Mucosa of rectum (tissue), 2 donors: ENCODE data around the gene CDC23.
"Not testable (repeated sequence)": the region's sequence is repeated elsewhere in the genome, so short reads cannot be mapped to it uniquely, and the experiment has no call there.

ENCODE experiments used
- H3K27ac ChIP-seq, 2 donors: one replicate each; pipeline ENCODE4 v1.7.0; 2013; ENCODE audit warnings: inconsistent platforms in 2 of 2, low read depth in 2 of 2, low read length in 2 of 2
- H3K27me3 ChIP-seq, 2 donors: one replicate each; pipeline ENCODE4 v1.7.0; 2013; ENCODE audit warnings: low read length in 2 of 2; ENCODE audit not compliant: control insufficient read depth in 2 of 2, insufficient read depth in 2 of 2
- H3K36me3 ChIP-seq, 2 donors: one replicate each; pipeline ENCODE4 v1.7.0; 2013; ENCODE audit warnings: low read length in 2 of 2; ENCODE audit not compliant: control insufficient read depth in 2 of 2, insufficient read depth in 2 of 2
- H3K4me1 ChIP-seq, 2 donors: one replicate each; pipeline ENCODE4 v1.7.0; 2013; ENCODE audit warnings: low read length in 2 of 2, mild to moderate bottlenecking in 1 of 2; ENCODE audit not compliant: control insufficient read depth in 2 of 2, insufficient read depth in 2 of 2
- H3K4me3 ChIP-seq, 2 donors: one replicate each; pipeline ENCODE4 v1.7.0; 2013; ENCODE audit warnings: low read length in 2 of 2
- H3K9ac ChIP-seq, 2 donors: one replicate each; pipeline ENCODE4 v1.7.0; 2013; ENCODE audit warnings: low read length in 2 of 2, low read depth in 1 of 2, mild to moderate bottlenecking in 1 of 2
- H3K9me3 ChIP-seq, 2 donors: one replicate each; pipeline ENCODE4 v1.7.0; 2013; ENCODE audit warnings: low read length in 2 of 2; ENCODE audit not compliant: control insufficient read depth in 2 of 2
- donor health status: healthy.
- donor health status: Normal muscosa, but diverticular disease.

CDC23 gene

DNA sequence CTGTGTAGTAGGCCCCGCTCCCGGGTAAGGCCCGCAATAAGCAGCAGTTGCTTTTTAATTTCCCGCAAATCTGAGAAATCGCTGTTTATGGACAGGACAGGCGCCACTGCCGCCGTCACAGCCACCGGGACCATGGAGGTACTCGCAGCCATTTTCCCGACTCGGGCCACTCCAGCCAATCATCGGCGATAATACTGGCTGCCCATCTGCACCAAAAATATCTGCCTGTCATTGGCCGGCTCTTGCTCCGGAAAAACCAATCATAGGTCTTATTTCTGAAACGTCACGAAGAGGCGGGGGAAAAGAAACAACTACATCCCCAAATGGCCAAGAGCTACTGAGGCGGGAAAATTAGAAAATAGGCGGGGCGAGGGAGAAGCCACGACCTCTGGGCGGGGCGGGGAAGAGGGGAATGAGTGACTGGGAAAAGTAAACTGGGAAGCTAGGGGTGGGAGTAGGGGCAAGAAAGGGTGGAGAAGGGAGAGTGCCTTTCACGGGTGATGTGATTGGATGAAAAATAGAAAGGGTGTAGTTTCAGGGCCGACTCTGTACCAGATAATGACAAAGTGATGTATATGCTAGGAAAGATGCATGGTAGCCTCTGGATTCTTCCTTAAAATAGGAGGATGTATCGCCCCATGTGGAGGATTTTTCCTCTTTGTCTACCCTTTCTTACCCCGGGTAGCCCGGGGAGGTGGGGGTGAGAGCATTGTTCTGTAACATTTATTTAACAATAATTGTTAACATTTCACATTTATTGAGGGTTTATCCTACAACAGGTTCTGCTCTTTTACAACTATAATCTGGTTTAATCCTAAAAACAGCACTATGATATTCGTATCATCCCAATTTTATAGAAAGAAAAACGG is at the start of gene CDC23:
Gene CDC23, minus strand, starts transcription at position 163 of the 869 bp plus-strand sequence. Its CDS starts 11 bp downstream, at position 152.
- Histone ChIP-seq H3K4me3 (peak within 1 kb of the TSS; percentile 80 to 99), H3K9ac (peak within 1 kb of the TSS; percentile 88 to 93), H3K27ac (peak within 1 kb of the TSS; percentile 43 to 81), H3K4me1 (peaks cover 7 to 9% of the 10 kb centered on the region in 2 donors), H3K27me3 (no peaks in the 10 kb centered on the region), H3K9me3 (no peaks in the 10 kb centered on the region), H3K36me3 (peaks cover 2 to 3% of the 10 kb centered on the region in 2 donors)

DNA sequence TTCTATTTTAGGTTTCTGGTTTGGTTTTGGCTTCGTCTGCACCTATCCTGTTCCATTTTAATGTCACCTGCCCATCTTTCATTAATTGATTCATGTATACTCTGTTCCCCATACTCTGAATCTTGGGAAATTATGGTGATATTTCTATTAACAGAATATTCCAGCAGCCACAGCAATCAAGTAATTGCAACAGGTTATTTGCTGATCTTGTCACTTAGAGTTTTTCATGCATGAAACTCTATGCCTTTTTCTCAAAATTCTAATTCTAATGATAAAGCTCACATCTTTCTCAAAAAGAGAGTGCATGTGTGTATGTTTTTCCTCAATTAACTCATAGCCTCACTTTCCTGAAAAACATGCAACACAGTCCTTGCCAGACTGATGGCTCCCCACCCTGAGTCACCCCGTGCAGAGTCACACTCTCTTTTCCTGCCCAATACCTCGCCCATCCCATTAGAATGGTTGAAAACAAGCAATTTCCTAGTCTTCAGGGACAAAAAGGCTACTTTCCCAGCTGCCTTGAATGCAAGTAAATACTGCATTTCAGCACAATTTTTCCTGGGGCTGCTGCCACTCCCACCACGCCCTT is 45.7 kb upstream of the CDC23 start:
- peaks cover 0 to 2% of the 10 kb centered on the region in 2 donors for H3K27me3 ChIP-seq
- H3K9me3 ChIP-seq, result no peaks in the 10 kb centered on the region
- no peak overlapping the region for H3K27ac ChIP-seq
- H3K4me1 ChIP-seq, result no peaks in the 10 kb centered on the region
- H3K36me3 ChIP-seq, result no peaks in the 10 kb centered on the region
- no peak overlapping the region for H3K9ac ChIP-seq
- H3K4me3 ChIP-seq, result no peak overlapping the region

DNA sequence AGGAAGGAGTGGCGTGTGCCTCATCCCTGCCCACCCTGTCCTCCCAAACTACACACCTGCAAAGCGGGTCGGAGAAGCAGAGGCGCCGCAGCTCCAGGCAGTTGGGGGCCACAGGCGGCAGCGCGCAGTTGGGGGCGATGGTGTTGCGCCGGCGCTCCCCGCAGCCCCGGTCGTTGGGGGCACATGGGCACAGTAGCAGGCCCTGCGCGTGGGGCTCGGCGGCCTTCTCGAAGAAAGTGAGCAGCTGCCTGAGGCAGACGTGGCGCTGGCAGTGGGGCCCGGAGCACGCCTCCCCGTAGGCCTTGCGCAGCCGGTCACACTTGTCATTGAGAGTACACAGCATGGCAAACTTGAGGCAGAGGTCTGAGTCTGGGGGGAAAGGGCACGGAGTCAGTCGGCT is 44.5 kb upstream of the CDC23 start:
- H3K27me3 ChIP-seq, result peaks cover 0 to 2% of the 10 kb centered on the region in 2 donors
- no peaks in the 10 kb centered on the region for H3K9me3 ChIP-seq
- no peaks in the 10 kb centered on the region for H3K36me3 ChIP-seq
- no peak overlapping the region for H3K27ac ChIP-seq
- H3K4me1 ChIP-seq, result no peaks in the 10 kb centered on the region
- H3K4me3 ChIP-seq, result no peak overlapping the region
- H3K9ac ChIP-seq, result no peak overlapping the region

- Histone ChIP-seq H3K4me1 (no peaks in the 10 kb centered on the region), H3K36me3 (no peaks in the 10 kb centered on the region), H3K4me3 (no peak overlapping the region), H3K9me3 (no peaks in the 10 kb centered on the region), H3K27ac (no peak overlapping the region), H3K27me3 (no peaks in the 10 kb centered on the region), H3K9ac (no peak overlapping the region)
Observed at GRCh38 chr5:138252944-138253343, 39.8 kb upstream of the CDC23 start.

GRCh38 chr5:138247800-138248199 is 34.7 kb upstream of the CDC23 start:
- not testable (repeated sequence) for H3K4me1 ChIP-seq, H3K27me3 ChIP-seq, H3K27ac ChIP-seq, H3K4me3 ChIP-seq, H3K36me3 ChIP-seq, H3K9me3 ChIP-seq, H3K9ac ChIP-seq

GRCh38 chr5:138246822-138247221 is 33.7 kb upstream of the CDC23 start:
- no peak overlapping the region for H3K4me3 ChIP-seq
- H3K27me3 ChIP-seq, result peaks cover 9 to 14% of the 10 kb centered on the region in 2 donors
- H3K36me3 ChIP-seq, result no peaks in the 10 kb centered on the region
- no peak overlapping the region for H3K27ac ChIP-seq
- no peak overlapping the region for H3K9ac ChIP-seq
- peaks cover 0 to 6% of the 10 kb centered on the region in 2 donors for H3K4me1 ChIP-seq
- no peaks in the 10 kb centered on the region for H3K9me3 ChIP-seq

- Histone ChIP-seq H3K9me3 (no peaks in the 10 kb centered on the region), H3K4me1 (peaks cover 0 to 9% of the 10 kb centered on the region in 2 donors), H3K9ac (no peak overlapping the region), H3K4me3 (no peak overlapping the region), H3K27ac (no peak overlapping the region), H3K36me3 (no peaks in the 10 kb centered on the region), H3K27me3 (peaks cover 11 to 19% of the 10 kb centered on the region in 2 donors)
Observed at GRCh38 chr5:138246334-138246733, 33.2 kb upstream of the CDC23 start.

- Histone ChIP-seq H3K4me1 (peaks cover 0 to 9% of the 10 kb centered on the region in 2 donors), H3K36me3 (no peaks in the 10 kb centered on the region), H3K4me3 (no peak overlapping the region), H3K27ac (no peak overlapping the region), H3K27me3 (peaks cover 18 to 25% of the 10 kb centered on the region in 2 donors), H3K9me3 (no peaks in the 10 kb centered on the region), H3K9ac (no peak overlapping the region)
Observed at GRCh38 chr5:138245717-138246116, 32.6 kb upstream of the CDC23 start.

- peaks cover 0 to 9% of the 10 kb centered on the region in 2 donors for H3K4me1 ChIP-seq
- H3K36me3 ChIP-seq, result no peaks in the 10 kb centered on the region
- no peaks in the 10 kb centered on the region for H3K9me3 ChIP-seq
- H3K4me3 ChIP-seq, result no peak overlapping the region
- peaks cover 26 to 28% of the 10 kb centered on the region in 2 donors for H3K27me3 ChIP-seq
- no peak overlapping the region for H3K27ac ChIP-seq
- no peak overlapping the region for H3K9ac ChIP-seq
Observed at GRCh38 chr5:138243794-138244193, 30.7 kb upstream of the CDC23 start.
